GM23248 (cell line): ENCODE results near the gene CLCN1. TPM values are rescaled to one million over a fixed set of nuclear protein-coding genes. Genes with fewer than 3 reads are reported as not detected.

Experiments
- DNase-seq: peaks from one replicate; pipeline ENCODE4 v3.0.0-alpha.2; 2015
- H2AFZ ChIP-seq: fragments of 200-600 bp; sonication (generic); 2 replicates; pipeline ENCODE4 v1.6.1; 2016; ENCODE audit warnings: antibody characterized with exemption
- H3F3A ChIP-seq: fragments of 200-600 bp; sonication (generic); 2 replicates; pipeline ENCODE4 v1.6.1; 2016; ENCODE audit warnings: mild to moderate bottlenecking, antibody characterized with exemption, mixed run types; ENCODE audit not compliant: insufficient read depth
- H3K27ac ChIP-seq: fragments of 200-600 bp; sonication (generic); 2 replicates; pipeline ENCODE4 v1.5.1; 2016; ENCODE audit warnings: mild to moderate bottlenecking
- H3K27me3 ChIP-seq: fragments of 200-600 bp; sonication (generic); replicated peaks from 2 replicates; pipeline ENCODE4 v1.6.1; 2016; ENCODE audit warnings: mild to moderate bottlenecking; ENCODE audit not compliant: insufficient read depth
- H3K36me3 ChIP-seq: fragments of 200-600 bp; sonication (generic); 2 replicates; pipeline ENCODE4 v1.6.1; 2016; ENCODE audit warnings: low read depth, mild to moderate bottlenecking
- H3K4me1 ChIP-seq: fragments of 200-600 bp; sonication (generic); 2 replicates; pipeline ENCODE4 v1.6.1; 2016; ENCODE audit warnings: mild to moderate bottlenecking; ENCODE audit not compliant: insufficient read depth
- H3K4me2 ChIP-seq: fragments of 200-600 bp; sonication (generic); one replicate; pipeline ENCODE4 v1.6.1; 2016; ENCODE audit warnings: mild to moderate bottlenecking; ENCODE audit not compliant: unreplicated experiment
- H3K4me3 ChIP-seq: fragments of 200-600 bp; sonication (generic); 2 replicates; pipeline ENCODE4 v1.5.1; 2016; ENCODE audit warnings: mild to moderate bottlenecking
- H3K79me2 ChIP-seq: fragments of 200-600 bp; sonication (generic); 2 replicates; pipeline ENCODE4 v1.6.1; 2016; ENCODE audit warnings: mild to moderate bottlenecking; ENCODE audit not compliant: insufficient read depth
- H3K9ac ChIP-seq: fragments of 200-600 bp; sonication (generic); 2 replicates; pipeline ENCODE4 v1.6.1; 2016; ENCODE audit warnings: mild to moderate bottlenecking
- H3K9me2 ChIP-seq: fragments of 200-600 bp; sonication (generic); 2 replicates; pipeline ENCODE4 v1.6.1; 2016; ENCODE audit warnings: mixed run types, mild to moderate bottlenecking, moderate library complexity; ENCODE audit not compliant: insufficient read depth
- H3K9me3 ChIP-seq: fragments of 200-600 bp; sonication (generic); one replicate; pipeline ENCODE4 v1.6.1; 2017; ENCODE audit warnings: low read depth
- H4K20me1 ChIP-seq: fragments of 200-600 bp; sonication (generic); 2 replicates; pipeline ENCODE4 v1.6.0; 2016; ENCODE audit not compliant: insufficient read depth
- EZH2 ChIP-seq: fragments of 200-600 bp; sonication (generic); IDR thresholded peaks from 2 replicates; pipeline ENCODE4 v1.6.1; 2018; ENCODE audit warnings: antibody characterized with exemption, mild to moderate bottlenecking; ENCODE audit not compliant: insufficient read depth, poor library complexity, severe bottlenecking
- EZH2phosphoT487 ChIP-seq: fragments of 200-600 bp; sonication (generic); IDR thresholded peaks from 2 replicates; pipeline ENCODE4 v1.6.1; 2018; ENCODE audit warnings: antibody characterized with exemption, moderate library complexity, mild to moderate bottlenecking, low read depth; ENCODE audit not compliant: insufficient read depth
- WGBS, 2 experiments: methylation state at CpG; one replicate each; pipeline ENCODE4 v1.1.6; 2015 to 2017; ENCODE audit warnings: low lambda C conversion rate in 2 of 2, low coverage in 1 of 2; ENCODE audit errors: missing lambda C conversion rate in 2 of 2; 5-methylcytosine and 5-hydroxymethylcytosine counted together
- in situ Hi-C: fragments of 300-500 bp; cut with MboI; formaldehyde crosslinking; loops from 2 replicates; pipeline ENCODE4 v1.15.0; 2020
- polyA plus RNA-seq: library from polyadenylated mRNA; unstranded; fragments of >200 nt; fragmentation: Nextera tagmentation; extraction: Ambion mirVana; gene quantifications from 2 replicates; pipeline ENCODE4 v1.2.1, GENCODE V29; 2016
- total RNA-seq: library from RNA; depleted of rRNA; stranded (reverse); fragments of >200 nt; shearing (Covaris generic); gene quantifications from 2 replicates; pipeline ENCODE4 v1.2.3, GENCODE V29; 2014

CLCN1 gene
- total and polyA plus RNA-seq, 2 experiments from 2014 or later = not detected

DNA sequence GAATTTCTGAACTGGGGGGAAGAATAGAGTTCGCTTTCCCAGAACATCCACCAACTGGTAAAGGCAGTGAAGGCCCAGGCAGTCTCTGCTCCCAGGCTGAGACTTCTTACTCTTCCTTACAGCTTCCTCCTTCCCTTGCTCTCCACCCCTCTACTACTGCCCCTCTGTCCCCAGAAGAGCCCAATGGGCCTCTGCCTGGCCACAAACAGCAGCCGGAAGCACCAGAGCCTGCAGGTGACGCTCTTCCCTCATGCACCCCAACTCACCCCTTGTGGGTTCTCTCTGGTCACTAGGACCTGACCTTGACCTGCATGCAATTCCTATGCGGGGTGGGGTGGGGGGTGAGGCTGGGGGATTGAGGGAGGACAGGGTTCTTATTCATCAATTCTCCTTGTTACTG is 30.1 kb downstream of the CLCN1 start:
- no peak overlapping the region for H3K27ac ChIP-seq
- in situ Hi-C loops = no loop called here
- 50 to 53% methylated on average over 4 of the region's 4 CpGs for WGBS, 2 experiments
- DNase-seq = no peak
- H3K9me3 ChIP-seq = no peaks in the 10 kb centered on the region
- H3K9ac ChIP-seq = no peak overlapping the region
- TF ChIP-seq EZH2 = no peak
- no peak for TF ChIP-seq EZH2phosphoT487
- H4K20me1 ChIP-seq = no peaks in the 10 kb centered on the region
- H3K79me2 ChIP-seq = no peaks in the 10 kb centered on the region
- no peak overlapping the region for H3K4me2 ChIP-seq
- no peaks in the 10 kb centered on the region for H3F3A ChIP-seq
- H2AFZ ChIP-seq = no peak overlapping the region
- H3K4me3 ChIP-seq = no peak overlapping the region
- no peaks in the 10 kb centered on the region for H3K4me1 ChIP-seq
- H3K9me2 ChIP-seq = no peaks in the 10 kb centered on the region
- H3K27me3 ChIP-seq = peaks cover 19% of the 10 kb centered on the region
- no peaks in the 10 kb centered on the region for H3K36me3 ChIP-seq

DNA sequence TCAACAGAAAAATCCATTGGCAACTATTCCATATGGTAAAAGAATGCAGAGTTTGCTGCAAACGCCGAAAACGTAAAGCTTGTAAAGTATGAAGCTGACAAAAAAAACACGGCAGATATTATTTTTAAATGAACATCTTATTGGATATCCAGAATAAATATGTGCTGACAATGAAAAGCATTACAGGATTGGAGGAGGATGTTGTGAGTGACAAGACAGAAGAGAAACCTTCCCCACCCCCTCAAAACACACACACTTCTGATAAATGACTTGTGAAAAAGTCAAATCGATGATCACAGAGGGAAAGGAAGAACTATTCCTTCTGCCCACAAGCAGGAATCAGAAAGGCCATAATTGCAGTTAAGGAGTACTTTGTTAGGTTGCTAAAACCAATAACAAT is 32.0 kb downstream of the CLCN1 start:
- H3K27me3 ChIP-seq = peaks cover 19% of the 10 kb centered on the region
- H3K27ac ChIP-seq = no peak overlapping the region
- H3K9ac ChIP-seq = no peak overlapping the region
- H3K36me3 ChIP-seq = no peaks in the 10 kb centered on the region
- H3K9me3 ChIP-seq = no peaks in the 10 kb centered on the region
- H3K4me2 ChIP-seq = no peak overlapping the region
- no peak for TF ChIP-seq EZH2
- no peak for TF ChIP-seq EZH2phosphoT487
- DNase-seq = no peak
- no peaks in the 10 kb centered on the region for H4K20me1 ChIP-seq
- WGBS, 2 experiments = 12 to 17% methylated on average over 5 of the region's 5 CpGs
- no peak overlapping the region for H3K4me3 ChIP-seq
- H3K4me1 ChIP-seq = no peaks in the 10 kb centered on the region
- H3K79me2 ChIP-seq = no peaks in the 10 kb centered on the region
- no peaks in the 10 kb centered on the region for H3K9me2 ChIP-seq
- H2AFZ ChIP-seq = no peak overlapping the region
- in situ Hi-C loops = no loop called here
- H3F3A ChIP-seq = no peaks in the 10 kb centered on the region

DNA sequence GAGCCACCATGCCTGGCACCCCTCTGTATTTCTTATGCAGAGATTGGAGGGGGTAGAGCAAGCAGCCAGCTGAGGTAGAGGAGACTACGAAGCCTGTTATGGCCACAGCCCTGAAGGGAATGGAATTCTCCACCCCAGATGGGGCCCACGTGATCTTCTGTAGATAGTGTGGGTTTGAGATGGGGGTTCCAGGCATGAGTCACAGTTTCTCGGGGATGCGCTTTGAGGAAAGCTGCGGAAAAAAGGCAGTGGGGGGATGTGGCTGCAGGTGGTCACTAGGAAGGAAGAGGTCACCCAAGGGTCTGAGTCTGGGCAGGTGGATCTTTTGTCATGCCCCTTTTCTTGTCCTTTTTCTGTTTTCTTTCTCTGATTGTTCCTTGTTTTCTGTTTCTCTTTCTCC is 35.1 kb downstream of the CLCN1 start:
- peaks cover 15% of the 10 kb centered on the region; the same call in 1 of the 2 replicates for H3K27me3 ChIP-seq
- H3K4me3 ChIP-seq = no peak overlapping the region
- WGBS, 2 experiments = 57 to 63% methylated on average over 5 of the region's 5 CpGs
- no peaks in the 10 kb centered on the region for H3K79me2 ChIP-seq
- H3K9me3 ChIP-seq = no peaks in the 10 kb centered on the region
- H2AFZ ChIP-seq = no peak overlapping the region
- in situ Hi-C loops = no loop called here
- TF ChIP-seq EZH2 (no peak), EZH2phosphoT487 (no peak)
- no peaks in the 10 kb centered on the region for H3K9me2 ChIP-seq
- DNase-seq = no peak
- H3K4me1 ChIP-seq = no peaks in the 10 kb centered on the region
- H3F3A ChIP-seq = no peaks in the 10 kb centered on the region
- no peak overlapping the region for H3K4me2 ChIP-seq
- H3K36me3 ChIP-seq = no peaks in the 10 kb centered on the region
- no peaks in the 10 kb centered on the region for H4K20me1 ChIP-seq
- no peak overlapping the region for H3K9ac ChIP-seq
- H3K27ac ChIP-seq = no peak overlapping the region

DNA sequence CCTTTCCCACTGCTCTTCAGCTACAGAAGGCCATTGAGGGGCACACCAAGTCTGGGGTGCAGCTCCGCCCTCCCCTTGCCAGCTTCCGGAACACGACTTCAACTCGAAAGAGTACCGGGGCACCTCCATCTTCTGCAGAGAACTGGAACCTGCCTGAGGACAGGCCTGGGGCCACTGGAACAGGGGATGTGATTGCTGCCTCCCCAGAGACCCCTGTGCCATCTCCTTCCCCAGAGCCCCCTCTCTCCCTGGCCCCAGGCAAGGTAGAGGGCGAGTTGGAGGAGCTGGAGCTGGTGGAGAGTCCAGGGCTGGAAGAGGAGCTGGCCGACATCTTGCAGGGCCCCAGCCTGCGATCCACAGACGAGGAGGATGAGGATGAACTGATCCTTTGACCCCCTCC is 35.7 kb downstream of the CLCN1 start:
- DNase-seq = no peak
- no peak overlapping the region for H2AFZ ChIP-seq
- peaks cover 15% of the 10 kb centered on the region; the same call in 1 of the 2 replicates for H3K27me3 ChIP-seq
- WGBS, 2 experiments = 50 to 58% methylated on average over 8 to 9 of the region's 9 CpGs
- H3K4me1 ChIP-seq = no peaks in the 10 kb centered on the region
- no peaks in the 10 kb centered on the region for H3K9me2 ChIP-seq
- H3K79me2 ChIP-seq = no peaks in the 10 kb centered on the region
- no peak overlapping the region for H3K4me3 ChIP-seq
- H3F3A ChIP-seq = no peaks in the 10 kb centered on the region
- H4K20me1 ChIP-seq = no peaks in the 10 kb centered on the region
- H3K9me3 ChIP-seq = no peaks in the 10 kb centered on the region
- H3K4me2 ChIP-seq = no peak overlapping the region
- in situ Hi-C loops = no loop called here
- TF ChIP-seq EZH2 (no peak), EZH2phosphoT487 (no peak)
- H3K27ac ChIP-seq = no peak overlapping the region
- no peak overlapping the region for H3K9ac ChIP-seq
- H3K36me3 ChIP-seq = no peaks in the 10 kb centered on the region

DNA sequence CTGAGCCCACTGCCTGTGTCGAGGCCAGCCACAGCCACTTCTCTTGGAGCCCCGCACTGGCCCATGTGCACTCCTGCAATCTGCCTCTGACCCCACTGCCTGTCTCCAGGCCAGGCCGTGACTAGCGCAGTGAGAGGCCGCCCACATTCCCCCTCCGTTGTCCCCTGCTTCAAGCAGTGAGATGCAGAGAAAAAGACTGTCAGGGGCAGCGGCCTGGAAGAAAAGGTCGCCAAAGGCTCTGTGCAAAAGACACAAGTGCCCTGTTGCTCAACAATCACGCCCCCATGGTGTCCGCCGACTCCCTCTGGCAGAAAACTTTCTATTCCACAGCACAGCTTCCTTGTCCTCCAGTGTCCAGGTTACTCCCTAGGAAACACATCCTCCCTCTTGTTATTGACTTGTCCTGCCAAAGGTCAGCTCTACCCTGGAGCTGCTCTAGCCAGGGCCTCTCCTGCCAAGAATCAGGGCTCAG is 36.7 kb downstream of the CLCN1 start:
- Histone ChIP-seq H3K9ac (no peak overlapping the region), H3K9me3 (no peaks in the 10 kb centered on the region), H3K9me2 (no peaks in the 10 kb centered on the region), H3K27ac (no peak overlapping the region), H3K27me3 (peaks cover 15% of the 10 kb centered on the region; the same call in 1 of the 2 replicates), H3K79me2 (no peaks in the 10 kb centered on the region), H2AFZ (no peak overlapping the region), H3K4me2 (no peak overlapping the region), H3K36me3 (no peaks in the 10 kb centered on the region), H4K20me1 (no peaks in the 10 kb centered on the region), H3F3A (no peaks in the 10 kb centered on the region), H3K4me3 (no peak overlapping the region), H3K4me1 (no peaks in the 10 kb centered on the region)
- TF ChIP-seq EZH2 (no peak), EZH2phosphoT487 (no peak)
- WGBS, 2 experiments = 71 to 76% methylated on average over 11 of the region's 11 CpGs
- in situ Hi-C loops = no loop called here
- DNase-seq = no peak
